A549 (cell line): ENCODE data around the gene SCRN2.

ENCODE experiments used
- CTCF ChIP-seq: fragments of >200 bp; sonication (Bioruptor Twin); formaldehyde crosslinking; IDR thresholded peaks from 3 replicates; pipeline ENCODE4 v1.5.1; 2016
- HDAC2 ChIP-seq: fragments of 200-600 bp; sonication (generic); IDR thresholded peaks from 2 replicates; pipeline ENCODE4 v1.6.1; 2016
- HOXB5 ChIP-seq: fragments of 250-450 bp; sonication (Bioruptor Pico); IDR thresholded peaks from 2 replicates; pipeline ENCODE4 v1.5.0; 2020; ENCODE audit warnings: mild to moderate bottlenecking, moderate library complexity
- MYC ChIP-seq: IDR thresholded peaks from 2 replicates; pipeline ENCODE4 v1.6.1; 2012; ENCODE audit warnings: mild to moderate bottlenecking, inconsistent platforms, low read length, improper control_type of control experiment, borderline replicate concordance
- PHF8 ChIP-seq: fragments of 200-600 bp; sonication (generic); IDR thresholded peaks from 2 replicates; pipeline ENCODE4 v1.6.1; 2016; ENCODE audit warnings: low read depth, mild to moderate bottlenecking, antibody characterized with exemption, moderate library complexity, borderline replicate concordance
- ZFP36 ChIP-seq: fragments of 450-650 bp; IDR thresholded peaks from 2 replicates; pipeline ENCODE4 v1.6.1; 2014; ENCODE audit warnings: borderline replicate concordance; ENCODE audit not compliant: partially characterized antibody
- TF ChIP-seq, protein P1 (sequence below): fragments of 450-650 bp; IDR thresholded peaks from 2 replicates; pipeline ENCODE4 v1.6.1; 2014; ENCODE audit warnings: antibody characterized with exemption

- TF ChIP-seq HOXB5 (CRISPR knock-in tag): no peak
- no peak for TF ChIP-seq CTCF
- TF ChIP-seq, protein P1, sequence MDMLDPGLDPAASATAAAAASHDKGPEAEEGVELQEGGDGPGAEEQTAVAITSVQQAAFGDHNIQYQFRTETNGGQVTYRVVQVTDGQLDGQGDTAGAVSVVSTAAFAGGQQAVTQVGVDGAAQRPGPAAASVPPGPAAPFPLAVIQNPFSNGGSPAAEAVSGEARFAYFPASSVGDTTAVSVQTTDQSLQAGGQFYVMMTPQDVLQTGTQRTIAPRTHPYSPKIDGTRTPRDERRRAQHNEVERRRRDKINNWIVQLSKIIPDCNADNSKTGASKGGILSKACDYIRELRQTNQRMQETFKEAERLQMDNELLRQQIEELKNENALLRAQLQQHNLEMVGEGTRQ: no peak
- TF ChIP-seq HDAC2: no peak
- TF ChIP-seq ZFP36: no peak
- TF ChIP-seq MYC: no peak
- TF ChIP-seq PHF8: no peak
Measured at GRCh38 chr17:47801176-47801765, 39.8 kb downstream of the SCRN2 start.
